PC-3 (cell line): ENCODE results near the gene EHBP1. TPM values are rescaled to one million over a fixed set of nuclear protein-coding genes. Genes with fewer than 3 reads are reported as not detected.

Experiments
- ATAC-seq: fragments of 200-7000 bp; cut with Tn5 transposase; 2 replicates; pipeline ENCODE4 v1.9.1; 2020; ENCODE audit warnings: mild to moderate bottlenecking, moderate library complexity
- BruUV-seq: library from RNA; stranded (reverse); fragments of 400-500 nt; replicated peaks from 2 replicates; lab custom pipeline; 2021; lab: Mats Ljungman, UMichigan
- CTCF ChIA-PET: fragments of 300-600 bp; sonication (Branson Sonifier 250); formaldehyde crosslinking; loops from one replicate; lab custom pipeline; 2022; ENCODE audit warnings: antibody characterized with exemption; lab: Charles Lee
- POLR2A ChIA-PET: fragments of 300-600 bp; sonication (Branson Sonifier 250); formaldehyde crosslinking; loops from one replicate; lab custom pipeline; 2022; ENCODE audit warnings: antibody characterized with exemption; ENCODE audit not compliant: unreplicated experiment; lab: Charles Lee
- DNase-seq: peaks from one replicate; pipeline ENCODE4 v3.0.0-alpha.2; 2015
- H2AFZ ChIP-seq: fragments of 300-600 bp; sonication (generic); 2 replicates; pipeline ENCODE4 v1.6.0; 2016; ENCODE audit warnings: antibody characterized with exemption, low read length
- H3F3A ChIP-seq: fragments of 300-600 bp; sonication (generic); one replicate; pipeline ENCODE4 v1.6.0; 2017; ENCODE audit warnings: antibody characterized with exemption, low read length, control low read depth, mild to moderate bottlenecking; ENCODE audit not compliant: unreplicated experiment
- H3K27ac ChIP-seq: fragments of 300-600 bp; sonication (generic); 2 replicates; pipeline ENCODE4 v1.5.1; 2016; ENCODE audit warnings: mild to moderate bottlenecking, low read length
- H3K27me3 ChIP-seq: fragments of 300-600 bp; sonication (generic); 2 replicates; pipeline ENCODE4 v1.6.1; 2016; ENCODE audit warnings: low read length, mixed read lengths
- H3K36me3 ChIP-seq: fragments of 300-600 bp; sonication (generic); 2 replicates; pipeline ENCODE4 v1.6.1; 2016; ENCODE audit warnings: low read depth, mixed run types, low read length, mixed read lengths
- H3K4me1 ChIP-seq: fragments of 300-600 bp; sonication (generic); 2 replicates; pipeline ENCODE4 v1.5.1; 2016; ENCODE audit warnings: low read length; ENCODE audit not compliant: insufficient read depth
- H3K4me2 ChIP-seq: fragments of 300-600 bp; sonication (generic); 2 replicates; pipeline ENCODE4 v1.6.0; 2016; ENCODE audit warnings: low read length
- H3K4me3 ChIP-seq: fragments of 300-600 bp; sonication (generic); 2 replicates; pipeline ENCODE4 v1.5.1; 2016; ENCODE audit warnings: mild to moderate bottlenecking, low read length, mixed read lengths
- H3K79me2 ChIP-seq: fragments of 300-600 bp; sonication (generic); 2 replicates; pipeline ENCODE4 v1.6.1; 2017; ENCODE audit warnings: low read length, mixed read lengths
- H3K9ac ChIP-seq: fragments of 300-600 bp; sonication (generic); 2 replicates; pipeline ENCODE4 v1.6.0; 2016; ENCODE audit warnings: mild to moderate bottlenecking, low read length
- H3K9me2 ChIP-seq: fragments of 300-600 bp; sonication (generic); replicated peaks from 2 replicates; pipeline ENCODE4 v1.6.1; 2016; ENCODE audit warnings: mixed run types, low read length, mixed read lengths
- H3K9me3 ChIP-seq: fragments of 300-600 bp; sonication (generic); 2 replicates; pipeline ENCODE4 v1.6.1; 2016; ENCODE audit warnings: low read length, mixed read lengths
- H4K20me1 ChIP-seq: fragments of 300-600 bp; sonication (generic); 2 replicates; pipeline ENCODE4 v1.6.1; 2016; ENCODE audit warnings: low read length, mixed read lengths
- CTCF ChIP-seq: fragments of 300-600 bp; sonication (generic); conservative IDR thresholded peaks from 2 replicates; pipeline ENCODE4 v1.5.1; 2017; ENCODE audit warnings: antibody characterized with exemption, low read depth, mild to moderate bottlenecking, low read length
- EZH2 ChIP-seq: fragments of 300-600 bp; sonication (generic); IDR thresholded peaks from one replicate; pipeline ENCODE4 v1.6.1; 2017; ENCODE audit warnings: antibody characterized with exemption, mild to moderate bottlenecking, low read length; ENCODE audit not compliant: unreplicated experiment
- EZH2phosphoT487 ChIP-seq: fragments of 300-600 bp; sonication (generic); IDR thresholded peaks from 2 replicates; pipeline ENCODE4 v1.6.1; 2018; ENCODE audit warnings: mild to moderate bottlenecking, antibody characterized with exemption, low read length, borderline replicate concordance
- intact Hi-C: fragments of 100-400 bp; cut with micrococcal nuclease; formaldehyde crosslinking; loops from 2 replicates; pipeline ENCODE4 v1.9.0; 2023
- total RNA-seq: library from RNA; depleted of rRNA; stranded (reverse); fragments of >200 nt; gene quantifications from 2 replicates; pipeline ENCODE4 v1.2.3, GENCODE V29; 2014

Gene EHBP1
- total RNA-seq, 1 experiment from 2014 or later = 25.7 TPM

- Histone ChIP-seq H3K4me3 (no peak overlapping the region), H3K4me2 (no peak overlapping the region), H3F3A (no peaks in the 10 kb centered on the region), H3K27me3 (no peaks in the 10 kb centered on the region), H3K4me1 (no peaks in the 10 kb centered on the region), H3K9ac (no peak overlapping the region), H3K79me2 (no peaks in the 10 kb centered on the region), H3K36me3 (no peaks in the 10 kb centered on the region), H2AFZ (no peak overlapping the region), H4K20me1 (no peaks in the 10 kb centered on the region), H3K9me3 (no peaks in the 10 kb centered on the region), H3K27ac (no peak overlapping the region), H3K9me2 (no peaks in the 10 kb centered on the region)
- intact Hi-C loops = no loop called here
- ChIA-PET CTCF (no interaction called here), POLR2A (no interaction called here)
- BruUV-seq = no TSS peak
- ATAC-seq = no peak
- TF ChIP-seq EZH2 (no peak), EZH2phosphoT487 (no peak)
- DNase-seq = no peak
Observed at GRCh38 chr2:63057249-63058143, 352.0 kb downstream of the EHBP1 start.

- no peak overlapping the region for H2AFZ ChIP-seq
- no peaks in the 10 kb centered on the region for H3K36me3 ChIP-seq
- H3K9me3 ChIP-seq = no peaks in the 10 kb centered on the region
- no peaks in the 10 kb centered on the region for H3K4me1 ChIP-seq
- POLR2A ChIA-PET = no interaction called here
- no peak for TF ChIP-seq EZH2phosphoT487
- no peak for TF ChIP-seq EZH2
- BruUV-seq = no TSS peak
- H3K9ac ChIP-seq = no peak overlapping the region
- ATAC-seq (no peak), DNase-seq (no peak)
- no peaks in the 10 kb centered on the region for H3F3A ChIP-seq
- no peak overlapping the region for H3K4me3 ChIP-seq
- H3K27ac ChIP-seq = no peak overlapping the region
- intact Hi-C loops = no loop called here
- no peaks in the 10 kb centered on the region for H3K27me3 ChIP-seq
- no peaks in the 10 kb centered on the region for H3K79me2 ChIP-seq
- no peak overlapping the region for H3K4me2 ChIP-seq
- CTCF ChIA-PET = no interaction called here
- no peaks in the 10 kb centered on the region for H4K20me1 ChIP-seq
- no peaks in the 10 kb centered on the region for H3K9me2 ChIP-seq
Observed at GRCh38 chr2:63058144-63058920, 352.8 kb downstream of the EHBP1 start.

GRCh38 chr2:63058921-63059792 is 353.6 kb downstream of the EHBP1 start:
- no peak overlapping the region for H3K9ac ChIP-seq
- no peaks in the 10 kb centered on the region for H3K9me3 ChIP-seq
- TF ChIP-seq CTCF = no peak
- H3K27me3 ChIP-seq = no peaks in the 10 kb centered on the region
- no peaks in the 10 kb centered on the region for H3K79me2 ChIP-seq
- H4K20me1 ChIP-seq = no peaks in the 10 kb centered on the region
- no TSS peak for BruUV-seq
- no peaks in the 10 kb centered on the region for H3K9me2 ChIP-seq
- H3K4me2 ChIP-seq = peak overlapping the region; percentile 46; the same call in 1 of the 2 replicates
- peak overlapping the region; percentile 53; the same call in 1 of the 2 replicates for H2AFZ ChIP-seq
- CTCF ChIA-PET = no interaction called here
- no peak overlapping the region for H3K4me3 ChIP-seq
- no peaks in the 10 kb centered on the region for H3K36me3 ChIP-seq
- no peak overlapping the region for H3K27ac ChIP-seq
- no peak for DNase-seq
- intact Hi-C loops = no loop called here
- H3F3A ChIP-seq = no peaks in the 10 kb centered on the region
- POLR2A ChIA-PET = no interaction called here
- ATAC-seq = no peak
- H3K4me1 ChIP-seq = no peaks in the 10 kb centered on the region
